Vagina (tissue), 2 donors: ENCODE data around the gene LCE2D.

Source experiments
- CTCF ChIP-seq, 3 experiments: fragments of 450-650 bp in 2 of 3; fragments of 200-600 bp in 1 of 3; sonication (generic) in 1 of 3; IDR thresholded peaks; one replicate each; pipeline ENCODE4 v1.5.1; 2017 to 2019; ENCODE audit warnings: antibody characterized with exemption in 3 of 3, mild to moderate bottlenecking in 2 of 3, moderate library complexity in 2 of 3
- POLR2AphosphoS5 ChIP-seq, 2 donors: sonication (generic); formaldehyde crosslinking; IDR thresholded peaks; one replicate each; pipeline ENCODE4 v1.9.0; 2017; ENCODE audit warnings: antibody characterized with exemption in 2 of 2, mild to moderate bottlenecking in 2 of 2, low read depth in 1 of 2; ENCODE audit not compliant: insufficient read depth in 1 of 2

GRCh38 chr1:152656459-152656858 lies 6.7 kb upstream of the LCE2D start:
- TF ChIP-seq CTCF (IDR thresholded peaks at IDR 0.05) (no peak), POLR2AphosphoS5 (IDR thresholded peaks at IDR 0.05; ENCODE audit: insufficient read depth in 1 of 2, low read depth in 1 of 2) (no peak)
